Measurements from ENCODE around the gene UNC13D.
A peak's percentile ranks its signal among the peaks of the same experiment; 100 is the strongest.
"Not testable (repeated sequence)": the region's sequence is repeated elsewhere in the genome, so short reads cannot be mapped to it uniquely, and the experiment has no call there.

UNC13D gene

DNA sequence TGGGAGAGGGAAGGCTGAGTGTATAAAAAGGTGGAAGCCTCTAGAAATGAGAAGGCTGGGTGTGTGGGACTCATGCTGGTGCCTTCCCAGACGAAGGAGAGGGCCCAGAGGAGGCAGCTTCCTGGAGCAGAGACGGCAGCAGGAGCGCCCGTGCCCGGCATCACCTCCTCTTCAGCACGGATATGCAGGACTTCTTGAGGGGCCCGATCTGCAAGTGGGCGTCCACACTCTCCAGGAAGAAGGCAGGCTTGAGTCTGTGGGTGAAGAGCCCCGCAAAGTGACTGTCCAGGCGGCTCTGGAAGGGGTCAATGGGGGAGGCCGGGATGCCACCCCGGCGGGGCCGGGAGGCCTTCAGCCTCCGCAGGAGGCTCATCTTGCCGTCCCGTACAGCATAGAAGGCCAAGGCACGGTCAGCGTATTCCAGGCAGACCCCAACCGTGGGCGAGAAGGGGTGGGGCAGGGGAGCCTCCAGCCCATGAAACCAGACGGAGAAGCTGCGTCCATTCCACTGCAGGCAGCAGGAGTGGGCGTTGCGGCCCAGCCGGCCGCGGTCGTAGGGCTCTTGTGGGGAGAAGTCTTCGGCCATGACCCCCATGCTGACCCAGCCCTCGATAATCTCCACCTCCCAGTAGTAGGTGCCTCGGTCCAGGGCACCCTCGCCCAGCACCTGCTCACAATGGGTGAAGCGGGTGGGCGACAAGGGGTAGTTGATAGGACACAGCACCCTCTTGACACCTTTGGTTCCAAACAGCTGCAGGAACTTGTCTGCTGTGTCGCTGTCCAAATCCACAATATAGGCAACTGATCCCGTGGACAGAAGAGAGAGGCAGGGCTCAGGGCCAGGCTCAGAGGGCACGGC is 30.3 kb upstream of the UNC13D start:
- DNase-seq, result no peak

DNA sequence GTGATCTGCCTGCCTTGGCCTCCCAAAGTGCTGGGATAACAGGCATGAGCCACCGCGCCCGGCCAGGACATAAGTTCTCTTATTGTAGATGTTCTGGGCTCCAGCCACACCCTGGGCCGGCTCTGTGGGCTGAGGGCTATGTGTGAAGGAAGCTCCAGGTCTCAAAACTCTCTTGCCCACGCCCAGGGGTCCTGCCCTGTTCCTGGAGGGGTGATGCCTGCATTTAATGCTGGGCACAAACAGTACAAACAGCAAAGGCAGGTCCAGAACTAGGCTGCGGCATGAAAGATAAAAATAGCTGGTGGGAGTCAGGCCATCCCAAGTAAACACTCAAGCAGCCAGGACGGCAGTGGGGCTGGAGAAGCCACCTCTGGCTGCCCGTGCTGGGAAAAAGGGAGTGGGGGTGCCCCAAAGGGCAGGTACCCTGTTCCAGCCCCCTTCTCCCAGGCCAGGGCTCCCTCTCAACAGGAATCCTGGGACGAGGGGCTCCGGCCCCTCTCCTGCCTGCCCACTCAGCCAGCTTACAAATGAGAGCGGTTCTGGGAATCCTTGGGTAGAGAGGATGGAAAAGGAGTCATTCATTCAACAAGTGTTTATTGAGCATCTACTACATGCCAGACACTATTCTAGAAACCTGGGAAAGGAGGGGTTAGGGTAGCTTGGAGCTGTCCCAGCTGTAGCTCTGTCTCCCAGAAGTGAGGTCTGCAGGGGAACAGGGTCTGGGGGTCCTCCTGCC is 29.6 kb upstream of the UNC13D start:
- DNase-seq, result no peak

DNA sequence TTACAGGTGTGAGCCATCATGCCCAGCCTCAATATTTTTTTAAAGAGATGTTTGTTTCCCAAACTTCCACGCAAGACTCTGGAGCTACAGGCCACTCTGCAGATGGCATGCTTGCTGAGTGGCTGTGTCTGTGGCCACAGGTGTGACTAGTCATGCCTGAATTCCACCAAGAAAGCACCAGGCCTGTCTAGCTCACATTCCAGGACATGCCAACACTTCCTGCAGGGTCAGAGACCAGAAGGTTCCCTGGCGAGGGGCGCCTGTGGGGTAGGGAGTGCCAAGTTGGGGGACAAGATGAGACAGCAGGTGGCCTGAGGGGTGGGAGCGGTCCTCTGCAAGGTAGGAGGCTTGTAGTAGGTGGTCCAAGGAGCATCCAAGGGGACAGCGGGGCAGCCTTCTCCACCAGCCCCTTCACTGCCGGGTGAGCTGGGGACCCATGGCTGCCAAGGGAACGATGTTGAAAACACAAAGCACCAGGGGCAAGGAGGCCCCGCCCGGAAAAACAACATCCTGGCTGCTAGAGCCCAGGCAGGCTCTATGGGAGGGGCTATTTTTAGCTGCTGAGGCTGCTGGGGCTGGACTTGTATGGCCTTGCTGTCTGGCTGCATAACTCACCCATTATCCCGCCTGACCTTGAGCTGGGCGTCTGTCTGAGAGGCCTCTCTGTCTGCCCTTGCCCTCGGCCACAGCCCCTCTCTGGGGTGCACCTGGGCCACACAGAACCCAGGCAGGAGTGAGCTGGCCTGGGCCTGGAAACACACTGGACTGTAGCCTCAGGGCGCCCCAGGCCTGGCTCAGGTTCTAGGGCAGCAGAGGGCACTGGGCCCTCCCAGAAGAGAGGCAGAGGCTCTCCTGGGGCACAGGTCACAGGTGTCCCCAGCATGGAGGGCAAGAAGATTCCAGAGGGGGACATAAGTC is 28.5 kb upstream of the UNC13D start:
- peak; percentile 26 for DNase-seq

DNA sequence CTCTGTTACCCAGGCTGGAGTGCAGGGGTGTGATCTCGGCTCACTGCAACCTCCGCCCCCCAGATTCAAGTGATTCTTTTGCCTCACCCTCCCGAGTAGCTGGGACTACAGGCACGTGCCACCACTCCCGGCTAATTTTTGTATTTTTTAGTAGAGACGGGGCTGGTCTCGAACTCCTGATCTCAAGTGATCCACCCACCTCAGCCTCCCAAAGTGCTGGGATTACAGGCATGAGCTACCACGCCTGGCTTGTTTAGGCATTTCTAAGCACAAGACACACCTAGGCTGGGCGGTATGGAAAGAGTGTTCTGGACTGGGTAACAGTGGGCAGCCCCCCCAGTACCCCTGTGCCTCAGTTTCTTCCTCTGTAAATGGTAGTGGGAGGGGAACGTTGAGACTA is 26.0 kb upstream of the UNC13D start:
- not testable (repeated sequence) for DNase-seq

DNA sequence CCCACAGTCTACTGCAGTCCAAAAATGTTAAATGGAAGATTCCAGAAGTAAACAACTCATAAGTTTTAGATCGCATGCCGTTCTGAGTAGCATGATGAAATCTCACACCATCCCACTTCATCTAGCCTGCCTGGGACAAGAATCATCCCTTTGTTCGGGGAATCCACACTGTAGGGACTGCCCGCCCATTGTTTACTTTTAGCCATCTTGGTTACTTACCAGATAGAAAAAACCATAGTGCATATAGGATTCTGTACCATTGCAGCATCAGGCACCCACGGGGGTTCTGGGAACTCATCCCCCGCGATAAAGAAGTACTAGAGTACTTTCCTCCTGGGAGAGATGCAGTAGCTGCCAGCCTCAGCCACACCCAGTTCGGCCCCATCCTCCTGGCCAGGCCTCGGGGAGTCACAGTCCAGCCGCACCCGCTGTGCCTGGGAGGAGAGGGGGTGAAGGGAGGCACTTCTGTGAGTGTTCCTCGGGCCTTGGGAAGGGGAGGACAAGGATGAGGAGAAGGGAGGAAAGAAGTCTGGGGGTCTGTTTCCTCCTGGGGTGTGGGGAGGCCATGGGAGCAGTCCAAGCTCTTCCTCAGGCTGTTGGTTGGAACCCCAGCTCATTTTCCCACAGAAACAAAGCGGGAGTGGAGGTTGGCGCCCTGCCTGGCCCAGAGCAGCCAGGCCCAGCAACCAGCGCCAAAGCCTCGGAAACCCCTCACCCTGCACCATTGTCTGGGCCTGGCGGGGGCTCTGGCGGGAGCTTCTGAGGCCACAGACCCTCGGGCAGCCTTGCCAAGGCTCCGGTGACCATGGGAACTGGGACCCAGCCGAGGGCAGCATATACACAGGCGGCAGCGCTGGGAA is 25.3 kb upstream of the UNC13D start:
- no peak for DNase-seq

DNA sequence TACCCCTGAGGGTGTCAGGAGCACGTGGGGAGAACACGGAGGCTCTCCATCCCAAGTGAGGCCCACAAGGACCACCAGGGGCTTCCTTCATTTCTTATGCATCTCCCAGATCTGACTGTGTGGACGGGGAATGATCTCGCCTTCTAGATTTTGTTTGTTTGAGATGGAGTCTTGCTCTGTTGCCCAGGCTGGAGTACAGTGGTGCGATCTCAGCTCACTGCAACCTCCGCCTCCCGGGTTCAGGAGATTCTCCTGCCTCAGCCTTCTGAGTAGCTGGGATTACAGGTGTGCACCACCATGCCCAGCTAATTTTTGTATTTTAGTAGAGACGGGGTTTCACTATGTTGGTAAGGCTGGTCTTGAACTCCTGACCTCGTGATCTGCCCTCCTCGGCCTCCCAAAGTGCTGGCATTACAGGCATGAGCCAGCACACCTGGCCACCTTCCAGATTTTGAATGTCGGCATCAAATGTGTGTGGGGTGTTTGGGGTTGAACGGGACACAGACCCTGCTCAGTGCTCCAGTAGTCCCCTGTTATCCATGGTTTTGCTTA is 24.6 kb upstream of the UNC13D start:
- DNase-seq, result not testable (repeated sequence)

DNA sequence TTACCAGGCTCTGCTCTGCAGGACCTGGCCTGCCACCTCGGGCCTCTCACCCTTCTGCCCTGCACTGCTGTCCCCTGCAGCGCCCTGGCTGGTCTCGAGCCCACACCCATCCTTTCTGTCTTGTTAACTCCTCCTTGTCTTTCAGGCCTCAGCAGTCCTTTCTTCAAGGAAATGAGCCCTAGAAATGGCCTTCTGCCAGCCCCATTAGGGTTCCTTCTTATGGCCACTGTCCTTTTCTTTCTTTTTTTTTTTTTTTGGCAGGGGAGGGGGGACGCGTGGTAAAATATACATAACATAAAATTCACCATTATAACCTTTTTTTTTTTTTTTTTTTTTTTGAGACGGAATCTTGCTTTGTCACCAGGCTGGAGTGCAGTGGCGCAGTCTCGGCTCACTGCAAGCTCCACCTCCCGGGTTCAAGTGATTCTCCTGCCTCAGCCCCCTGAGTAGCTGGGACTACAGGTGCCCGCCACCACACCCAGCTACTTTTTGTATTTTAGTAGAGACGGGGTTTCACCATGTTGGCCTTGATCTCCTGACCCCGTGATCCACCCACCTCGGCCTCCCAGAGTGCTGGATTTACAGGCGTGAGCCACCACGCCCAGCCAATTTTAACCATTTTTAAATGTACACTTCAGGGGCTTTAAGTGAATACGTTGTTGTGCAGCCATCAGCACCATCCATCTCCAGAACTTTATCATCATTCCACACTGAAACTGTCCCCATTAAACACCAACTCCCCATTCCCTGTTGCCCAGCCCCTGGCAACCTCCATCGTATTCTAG is 21.4 kb upstream of the UNC13D start:
- DNase-seq, result not testable (repeated sequence)

DNA sequence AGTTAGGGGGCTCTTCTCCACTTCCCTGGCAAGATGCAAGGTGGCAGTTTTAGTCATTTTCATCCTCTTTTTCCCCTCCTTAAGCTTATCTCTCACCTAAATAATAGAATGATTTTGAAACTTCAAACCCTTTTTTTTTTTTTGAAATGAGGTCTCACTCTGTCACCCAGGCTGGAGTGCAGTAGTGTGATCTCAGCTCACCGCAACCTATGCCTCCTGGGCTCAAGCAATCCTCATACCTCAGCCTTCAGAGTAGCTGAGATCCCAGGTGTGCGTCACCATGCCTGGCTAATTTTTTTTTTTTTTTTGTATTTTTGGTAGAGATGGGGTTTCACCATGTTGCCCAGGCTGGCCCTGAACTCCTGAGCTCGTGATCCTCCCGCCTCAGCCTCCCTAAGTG is 20.7 kb upstream of the UNC13D start:
- DNase-seq, result not testable (repeated sequence)

DNA sequence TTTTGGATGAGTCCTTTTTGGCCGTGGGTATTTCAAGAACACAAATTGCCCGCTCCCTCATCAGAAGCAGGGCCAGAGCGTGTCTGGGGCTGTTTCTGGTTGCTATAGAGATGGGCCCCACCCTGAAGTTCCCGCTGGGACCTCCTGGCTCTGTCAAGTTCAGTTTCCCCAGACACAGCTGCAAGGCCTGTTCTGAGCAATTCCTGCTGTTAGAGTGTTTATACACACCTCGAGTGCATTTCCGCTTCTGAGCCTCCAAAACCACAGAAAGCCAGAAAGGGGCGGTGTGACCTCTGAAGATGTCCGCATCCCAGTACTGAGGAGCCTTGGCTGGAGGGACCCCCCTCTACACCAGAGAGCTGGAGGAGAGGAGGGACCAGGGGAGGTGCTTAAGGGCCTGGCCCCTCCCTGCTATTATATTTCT is 20.3 kb upstream of the UNC13D start:
- no peak for DNase-seq

DNA sequence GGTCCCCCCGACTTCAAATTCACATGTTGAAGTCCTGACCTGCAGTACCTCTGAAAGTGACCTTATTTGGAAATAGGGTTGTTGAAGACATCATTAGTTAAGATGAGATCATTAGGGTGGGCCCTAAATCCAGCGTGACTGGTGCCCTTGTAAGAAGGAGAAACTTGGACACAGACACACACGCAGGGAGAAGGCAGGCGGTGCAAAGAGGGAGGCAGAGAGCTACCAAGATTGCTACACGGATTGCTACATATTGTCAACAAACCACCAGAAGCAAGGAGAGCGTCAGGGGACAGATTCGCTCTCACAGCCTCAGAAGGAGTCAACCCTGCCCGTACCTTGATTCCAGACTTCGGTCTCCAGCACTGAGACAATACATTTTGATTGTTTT is 17.7 kb upstream of the UNC13D start:
- DNase-seq, result no peak

DNA sequence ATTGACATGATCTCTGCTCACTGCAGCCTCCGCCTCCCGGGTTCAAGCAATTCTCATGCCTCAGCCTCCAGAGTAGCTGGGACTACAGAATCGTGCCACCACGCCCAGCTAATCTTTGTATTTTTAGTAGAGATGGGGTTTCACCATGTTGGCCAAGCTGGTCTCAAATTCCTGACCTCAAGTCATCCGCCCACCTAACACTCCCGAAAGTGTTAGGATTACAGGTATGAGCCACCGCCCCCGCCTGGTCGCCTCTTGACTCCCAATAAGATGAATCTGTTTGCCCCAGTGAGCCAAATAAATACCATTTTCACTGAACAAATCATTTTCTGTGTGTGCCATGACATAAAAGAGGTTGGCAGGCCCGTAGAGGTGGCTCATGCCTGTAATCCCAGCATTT is 15.2 kb upstream of the UNC13D start:
- DNase-seq, result not testable (repeated sequence)

DNA sequence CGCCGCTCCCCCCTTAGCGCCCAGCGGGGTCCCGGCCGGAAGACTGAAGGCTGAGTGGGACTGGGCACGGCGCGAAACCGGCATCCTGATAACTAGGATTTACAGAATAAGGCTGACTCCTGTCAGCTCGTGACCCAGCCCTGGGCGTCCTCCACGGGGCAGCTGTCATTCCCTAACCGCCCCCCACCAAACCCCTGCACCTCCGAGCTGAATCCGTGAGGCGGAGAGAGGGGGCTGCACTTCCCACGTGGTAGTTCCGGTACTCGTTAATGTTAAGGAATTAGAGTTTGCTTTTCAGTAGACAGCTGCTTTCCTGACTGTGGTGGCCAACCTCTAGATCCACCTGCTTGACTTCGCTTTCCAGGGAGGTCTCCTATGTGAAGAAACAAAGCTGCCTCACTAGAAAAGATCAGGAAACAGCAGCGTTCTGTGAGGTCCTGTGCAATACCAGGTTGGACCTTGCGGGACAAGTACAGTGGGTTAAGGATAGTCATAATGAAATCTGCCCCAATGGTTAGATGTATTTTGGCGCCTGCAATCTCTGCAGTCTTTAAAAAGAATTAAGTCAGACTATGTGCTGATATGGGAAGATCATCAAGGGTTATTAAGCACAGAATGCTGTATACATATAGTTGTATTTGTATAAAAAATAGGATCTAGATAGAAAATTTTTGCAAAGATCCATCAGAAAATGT is 12.0 kb upstream of the UNC13D start:
- no peak for DNase-seq

DNA sequence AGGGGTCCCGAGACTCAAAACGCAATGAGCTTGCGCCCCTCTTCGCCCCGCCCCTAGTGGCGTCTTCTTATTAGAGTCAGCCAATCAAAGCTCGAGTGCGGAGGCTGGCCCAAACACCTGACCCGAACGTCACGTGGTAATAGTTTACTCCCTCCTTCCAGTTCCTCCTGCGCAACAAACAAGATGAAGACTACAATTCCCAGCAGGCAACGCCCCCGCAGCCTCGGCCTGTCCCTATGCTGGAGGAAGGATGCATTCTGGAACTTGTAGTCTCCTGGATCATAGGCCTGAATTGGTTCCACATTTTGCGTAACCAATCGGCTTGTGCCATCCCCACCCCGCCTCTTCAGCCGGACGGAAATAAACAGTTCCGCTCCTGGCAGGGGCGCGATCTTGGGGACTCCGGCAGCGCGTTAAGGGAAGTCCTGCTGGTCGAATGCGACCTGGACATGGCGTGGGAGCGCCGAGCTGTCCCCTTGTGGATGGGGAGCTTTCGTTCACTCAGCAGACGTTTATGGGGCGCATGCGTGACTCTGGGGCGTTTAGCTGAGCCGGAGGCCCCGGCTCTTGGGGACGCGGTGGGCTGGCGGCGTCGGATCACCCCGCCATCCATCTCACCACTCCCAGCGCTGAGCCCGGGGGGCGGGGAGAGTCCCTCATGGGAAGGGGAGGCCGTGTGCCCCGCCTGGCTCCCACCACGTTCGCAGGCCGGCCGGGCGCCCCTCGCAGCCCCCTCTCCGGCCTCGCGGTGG is 11.3 kb upstream of the UNC13D start, which contains the start of gene WBP2:
Gene WBP2 (minus strand): TSS at position 26 of the 752 bp plus-strand sequence. CDS start 38 bp downstream, outside the sequence.
- peak; percentile 98 for DNase-seq

DNA sequence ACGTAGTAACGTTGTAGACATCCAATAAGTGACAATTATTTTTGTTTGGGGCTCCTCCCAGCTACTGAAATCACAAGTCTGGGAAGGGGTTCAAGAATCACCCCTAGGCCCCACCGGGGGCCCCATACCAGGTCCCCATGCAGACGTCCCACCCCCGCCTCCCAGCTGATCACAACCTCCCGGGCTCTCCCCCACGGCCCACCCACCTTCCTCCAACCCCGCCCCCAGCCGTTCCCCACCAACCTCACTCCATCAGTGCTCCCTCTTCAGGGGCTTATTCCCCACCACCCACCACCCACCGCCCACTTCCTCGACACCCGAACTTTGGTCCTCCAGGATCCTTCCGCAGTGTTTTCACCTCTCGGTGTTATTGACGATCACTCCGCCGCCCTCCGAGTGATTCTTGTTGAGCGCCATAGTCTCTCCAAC is 10.7 kb upstream of the UNC13D start:
- no peak for DNase-seq

DNA sequence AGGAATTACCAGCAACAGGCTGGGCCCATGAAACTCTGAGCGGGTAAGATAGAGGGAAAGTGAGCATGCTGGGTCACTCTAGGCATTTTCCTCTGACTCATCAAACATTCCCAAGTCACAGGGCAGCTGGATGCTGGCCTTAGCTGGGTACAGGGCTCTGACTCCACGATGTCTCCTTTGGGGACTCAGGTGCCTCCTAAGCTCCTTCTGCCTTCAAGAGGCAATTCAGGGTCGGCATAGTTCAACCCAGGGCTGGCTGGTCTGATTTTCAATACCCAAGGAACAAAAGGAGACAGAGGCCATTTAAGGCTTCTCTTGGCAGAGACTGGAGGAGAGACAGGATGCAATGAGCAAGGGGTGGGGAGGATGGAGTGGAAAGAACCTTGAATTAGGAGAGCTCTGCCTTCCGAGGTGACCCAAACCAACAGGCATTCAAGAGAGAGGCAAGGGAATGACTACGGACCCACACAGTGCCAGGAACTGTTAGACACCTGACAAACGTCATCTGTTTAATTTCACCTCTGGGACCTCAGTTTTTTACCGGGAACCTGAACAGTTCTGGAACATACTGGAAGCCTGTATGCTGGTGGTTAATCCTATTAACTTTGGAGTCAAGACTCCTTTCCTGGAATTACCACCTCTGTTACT is 10.0 kb upstream of the UNC13D start:
- DNase-seq, result no peak

DNA sequence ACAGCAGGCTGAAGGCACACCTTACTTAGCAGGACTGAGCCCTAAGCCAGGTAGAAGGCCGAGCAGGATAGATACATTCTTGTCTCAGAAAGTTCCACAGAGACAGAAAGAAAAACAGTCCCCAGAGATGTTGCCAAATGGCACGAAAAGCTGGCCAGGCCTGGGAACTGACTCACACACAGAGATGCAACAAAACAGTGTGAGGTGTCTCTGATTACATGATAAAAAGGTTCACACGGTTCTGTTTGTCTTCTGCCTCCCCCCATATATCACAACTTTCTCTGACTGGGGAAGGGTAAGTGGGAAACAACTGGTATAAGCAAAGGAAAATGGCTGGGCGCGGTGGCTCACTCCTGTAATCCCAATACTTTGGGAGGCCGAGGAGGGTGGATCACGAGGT is 9.2 kb upstream of the UNC13D start:
- DNase-seq, result no peak

DNA sequence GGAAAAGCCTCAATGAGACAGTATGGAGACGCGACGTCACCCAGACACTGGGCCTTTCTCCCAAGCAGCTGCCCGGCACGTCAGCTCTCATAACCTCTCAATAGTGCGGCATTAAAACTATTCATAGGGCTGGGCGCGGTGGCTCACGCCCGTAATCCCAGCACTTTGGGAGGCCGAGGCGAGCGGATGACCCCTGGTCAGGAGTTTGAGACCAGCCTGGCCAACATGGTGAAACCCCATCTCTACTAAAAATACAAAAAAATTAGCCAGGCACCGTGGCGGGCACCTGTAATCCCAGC is 7.4 kb upstream of the UNC13D start:
- not testable (repeated sequence) for DNase-seq

DNA sequence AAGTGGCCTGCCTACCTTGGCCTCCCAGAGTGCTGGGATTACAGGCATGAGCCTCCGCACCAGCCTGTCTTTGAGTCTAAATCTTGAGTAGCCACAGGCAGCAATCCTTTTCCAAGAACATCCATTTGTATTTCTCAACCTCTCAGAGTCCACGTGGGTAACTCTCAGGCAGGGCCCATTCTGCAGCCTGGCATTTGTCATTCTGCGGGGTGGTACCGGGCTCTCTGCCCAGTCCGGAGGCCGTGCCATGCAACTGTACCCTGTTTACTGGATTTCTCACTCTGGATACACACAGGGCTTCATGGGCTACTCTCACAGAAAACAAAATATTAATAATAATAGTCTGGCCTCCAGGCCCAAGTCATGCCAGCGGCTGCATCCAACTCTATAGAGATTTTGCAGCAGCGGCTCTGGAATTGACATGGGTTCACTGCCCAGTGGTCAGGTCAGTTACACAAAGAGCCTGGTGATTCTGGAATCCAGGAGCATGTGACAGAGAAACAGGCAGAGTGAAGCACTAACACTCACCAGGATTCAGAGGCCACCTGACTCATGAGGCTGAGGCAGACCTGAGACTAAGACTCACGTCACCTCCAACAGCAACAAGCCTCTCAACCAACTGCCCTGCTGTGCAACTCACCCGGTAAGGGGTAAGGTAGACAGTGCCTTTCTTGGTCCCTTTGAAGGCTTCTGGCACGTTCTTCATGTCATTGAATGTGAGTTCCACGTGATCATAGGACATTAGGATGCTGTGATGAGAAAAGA is 6.9 kb upstream of the UNC13D start:
- no peak for DNase-seq
